K562 (cell line): ENCODE measurements around the gene KLK3. TPM values are rescaled to one million over a fixed set of nuclear protein-coding genes. Genes with fewer than 3 reads are reported as not detected.

Source experiments
- CBX1 ChIP-seq: sonication (generic); IDR thresholded peaks from 2 replicates; pipeline ENCODE4 v1.6.1; 2016; ENCODE audit warnings: antibody characterized with exemption, low read depth, mild to moderate bottlenecking
- DACH1 ChIP-seq: fragments of 450-650 bp; IDR thresholded peaks from 2 replicates; pipeline ENCODE4 v1.6.1; 2018; ENCODE audit not compliant: partially characterized antibody
- EWSR1 ChIP-seq: fragments of 450-650 bp; IDR thresholded peaks from 2 replicates; pipeline ENCODE4 v1.6.1; 2018; ENCODE audit warnings: borderline replicate concordance, mild to moderate bottlenecking, low read depth, moderate library complexity; ENCODE audit not compliant: partially characterized antibody
- FOXJ2 ChIP-seq: fragments of 200-800 bp; sonication (Bioruptor generic); IDR thresholded peaks from 2 replicates; pipeline ENCODE4 v1.6.1; 2016; ENCODE audit warnings: missing genetic modification characterization, missing compliant biosample characterization
- FOXK1 ChIP-seq: sonication (generic); formaldehyde crosslinking; IDR thresholded peaks from 2 replicates; pipeline ENCODE4 v1.8.0; 2022; ENCODE audit warnings: missing genetic modification reagents, mild to moderate bottlenecking, borderline replicate concordance
- GATAD2B ChIP-seq: fragments of 450-650 bp; IDR thresholded peaks from 2 replicates; pipeline ENCODE4 v1.6.1; 2017; ENCODE audit warnings: mild to moderate bottlenecking, borderline replicate concordance
- HOXB6 ChIP-seq: fragments of 250-450 bp; sonication (Bioruptor Pico); IDR thresholded peaks from 2 replicates; pipeline ENCODE4 v1.5.1; 2022; ENCODE audit warnings: mild to moderate bottlenecking, borderline replicate concordance
- KDM2B ChIP-seq: fragments of 250-450 bp; sonication (Bioruptor Pico); IDR thresholded peaks from 2 replicates; pipeline ENCODE4 v1.8.0; 2021; ENCODE audit warnings: mild to moderate bottlenecking, moderate library complexity
- KLF6 ChIP-seq: fragments of 250-450 bp; sonication (Bioruptor Pico); IDR thresholded peaks from 2 replicates; pipeline ENCODE4 v1.4.0; 2020; ENCODE audit warnings: mild to moderate bottlenecking, moderate library complexity, borderline replicate concordance
- MAFK ChIP-seq: IDR thresholded peaks from 2 replicates; pipeline ENCODE4 v1.6.1; 2011; ENCODE audit warnings: low read length, improper control_type of control experiment
- MBD2 ChIP-seq: sonication (generic); IDR thresholded peaks from 2 replicates; pipeline ENCODE4 v1.6.1; 2016; ENCODE audit warnings: low read depth, borderline replicate concordance
- MED1 ChIP-seq: sonication (generic); formaldehyde crosslinking; IDR thresholded peaks from 2 replicates; pipeline ENCODE4 v1.8.1; 2023; ENCODE audit warnings: missing genetic modification reagents, borderline replicate concordance
- NCOA1 ChIP-seq: fragments of 450-650 bp; IDR thresholded peaks from 2 replicates; pipeline ENCODE4 v1.6.1; 2016; ENCODE audit warnings: low read depth
- NFE2 ChIP-seq: IDR thresholded peaks from 2 replicates; pipeline ENCODE4 v1.6.1; 2014; ENCODE audit warnings: antibody characterized with exemption, low read depth
- POLR2AphosphoS2 ChIP-seq: IDR thresholded peaks from 2 replicates; pipeline ENCODE4 v1.6.1; 2012; ENCODE audit warnings: low read length, improper control_type of control experiment
- POLR2H ChIP-seq: IDR thresholded peaks from 2 replicates; pipeline ENCODE4 v1.6.1; 2016; ENCODE audit warnings: missing genetic modification characterization, low read depth, mild to moderate bottlenecking, control low read depth, missing compliant biosample characterization, moderate library complexity
- PREB ChIP-seq: sonication (generic); formaldehyde crosslinking; IDR thresholded peaks from 2 replicates; pipeline ENCODE4 v1.8.1; 2023; ENCODE audit warnings: mild to moderate bottlenecking, missing genetic modification reagents
- RNF2 ChIP-seq: sonication (generic); IDR thresholded peaks from 2 replicates; pipeline ENCODE4 v1.6.1; 2016
- SMC3 ChIP-seq: conservative IDR thresholded peaks from 2 replicates; pipeline ENCODE4 v1.6.1; 2011; ENCODE audit warnings: low read depth, low read length, improper control_type of control experiment; ENCODE audit not compliant: insufficient read depth
- SUPT5H ChIP-seq: fragments of 450-650 bp; IDR thresholded peaks from 2 replicates; pipeline ENCODE4 v1.6.1; 2016
- TGIF2 ChIP-seq: sonication (generic); formaldehyde crosslinking; IDR thresholded peaks from 2 replicates; pipeline ENCODE4 v1.8.1; 2022; ENCODE audit warnings: mild to moderate bottlenecking, missing genetic modification reagents, moderate library complexity
- VEZF1 ChIP-seq: fragments of 200-800 bp; sonication (Bioruptor generic); IDR thresholded peaks from 2 replicates; pipeline ENCODE4 v1.6.1; 2017; ENCODE audit warnings: missing genetic modification characterization, missing compliant biosample characterization
- ZNF551 ChIP-seq: fragments of 250-450 bp; sonication (Bioruptor Pico); IDR thresholded peaks from 2 replicates; pipeline ENCODE4 v1.5.0; 2021; ENCODE audit warnings: mild to moderate bottlenecking, moderate library complexity
- ZNF76 ChIP-seq: fragments of 250-450 bp; sonication (Bioruptor Pico); IDR thresholded peaks from 2 replicates; pipeline ENCODE4 v1.4.0; 2020; ENCODE audit warnings: mild to moderate bottlenecking, moderate library complexity, borderline replicate concordance
- polyA plus RNA-seq, 8 experiments: library from polyadenylated mRNA; depleted of rRNA in 4 of 8; stranded (reverse) in 5 of 8; unstranded in 3 of 8; fragments of >200 nt; fragmentation: Nextera tagmentation in 2 of 8; fragmentation: Illumina TruSeq in 1 of 8; extraction: Ambion mirVana in 2 of 8; extraction: Trizol in 1 of 8; gene quantifications; 2 replicates each; pipeline versions ENCODE4 v1.2.1 to v1.2.3, GENCODE V29; 2011 to 2014; ENCODE audit warnings: inconsistent platforms in 1 of 8, missing spikeins in 1 of 8
- total RNA-seq, 7 experiments: library from RNA; depleted of rRNA in 6 of 7; stranded (reverse); fragments of >200 nt in 6 of 7; fragmentation: Illumina TruSeq in 2 of 7; extraction: Trizol in 2 of 7; gene quantifications; 2 replicates each; pipeline versions ENCODE4 v1.2.1 to v1.2.3, GENCODE V29; 2011 to 2021; ENCODE audit warnings: low replicate concordance in 1 of 7
- TF ChIP-seq, protein P1 (sequence below): sonication (generic); formaldehyde crosslinking; IDR thresholded peaks from 2 replicates; pipeline ENCODE4 v1.5.0; 2020; ENCODE audit warnings: missing genetic modification reagents
- TF ChIP-seq, protein P2 (sequence below): sonication (generic); formaldehyde crosslinking; IDR thresholded peaks from 2 replicates; pipeline ENCODE4 v1.4.0; 2020; ENCODE audit warnings: mild to moderate bottlenecking, missing genetic modification reagents

KLK3 gene
- total and polyA plus RNA-seq, 9 of the 15 experiments (the other 6 are each of a cell fraction or from before 2014, with no cell fraction given): not detected

DNA sequence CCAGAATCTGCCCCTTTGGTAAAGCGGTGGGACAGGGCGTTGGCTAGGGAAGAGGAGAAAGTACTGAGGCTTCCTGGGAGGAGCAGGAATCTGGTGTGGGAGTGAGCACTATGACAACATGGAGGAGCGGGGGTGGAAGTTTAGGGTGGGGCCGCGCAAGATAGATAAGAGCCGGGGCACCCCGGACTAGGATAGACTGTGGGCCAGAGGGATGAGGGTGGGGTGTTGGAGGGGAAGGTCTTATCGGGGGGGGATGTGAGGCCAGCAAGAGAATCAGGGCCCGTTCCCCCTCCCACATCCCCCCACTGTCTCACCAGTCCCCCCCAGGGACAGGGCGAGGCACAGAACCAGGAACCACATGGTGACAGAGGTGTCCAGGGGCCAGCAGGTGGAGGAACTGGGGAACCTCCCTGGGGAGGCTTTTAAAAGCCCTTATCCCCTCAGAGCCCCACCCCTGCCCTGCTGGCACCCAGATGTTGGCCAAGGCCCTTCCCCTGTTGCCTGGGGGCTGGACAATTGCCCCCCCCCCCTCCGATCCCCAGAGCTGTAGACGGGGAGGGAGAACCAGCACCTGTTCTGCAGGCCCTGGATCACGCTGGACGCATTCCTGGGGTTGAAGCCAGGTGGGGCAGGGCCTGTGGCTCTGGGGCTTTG lies 31.2 kb upstream of the KLK3 start, which contains the start of gene KLK1 (continued):
- TF ChIP-seq HOXB6 (CRISPR knock-in tag) (no peak), SUPT5H (no peak), ZNF76 (CRISPR knock-in tag) (no peak), KDM2B (CRISPR knock-in tag) (no peak), FOXJ2 (tag) (no peak), MAFK (no peak), MED1 (CRISPR knock-in tag) (no peak), POLR2H (tag) (no peak), NCOA1 (peak; percentile 56; the same call in 1 of the 2 replicates), PREB (no peak), KLF6 (no peak; the same call in 1 of the 2 replicates), NFE2 (no peak), MBD2 (no peak), EWSR1 (no peak), FOXK1 (CRISPR knock-in tag) (no peak), POLR2AphosphoS2 (no peak), SMC3 (no peak), CBX1 (no peak), TGIF2 (CRISPR knock-in tag) (no peak), ZNF551 (no peak), RNF2 (0 out of 2 replicates have a peak, but pooled peaks have one; percentile 34), DACH1 (no peak), GATAD2B (no peak), VEZF1 (peak; percentile 91)
- TF ChIP-seq, protein P1, sequence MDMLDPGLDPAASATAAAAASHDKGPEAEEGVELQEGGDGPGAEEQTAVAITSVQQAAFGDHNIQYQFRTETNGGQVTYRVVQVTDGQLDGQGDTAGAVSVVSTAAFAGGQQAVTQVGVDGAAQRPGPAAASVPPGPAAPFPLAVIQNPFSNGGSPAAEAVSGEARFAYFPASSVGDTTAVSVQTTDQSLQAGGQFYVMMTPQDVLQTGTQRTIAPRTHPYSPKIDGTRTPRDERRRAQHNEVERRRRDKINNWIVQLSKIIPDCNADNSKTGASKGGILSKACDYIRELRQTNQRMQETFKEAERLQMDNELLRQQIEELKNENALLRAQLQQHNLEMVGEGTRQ (CRISPR knock-in tag): no peak
- TF ChIP-seq, protein P2, sequence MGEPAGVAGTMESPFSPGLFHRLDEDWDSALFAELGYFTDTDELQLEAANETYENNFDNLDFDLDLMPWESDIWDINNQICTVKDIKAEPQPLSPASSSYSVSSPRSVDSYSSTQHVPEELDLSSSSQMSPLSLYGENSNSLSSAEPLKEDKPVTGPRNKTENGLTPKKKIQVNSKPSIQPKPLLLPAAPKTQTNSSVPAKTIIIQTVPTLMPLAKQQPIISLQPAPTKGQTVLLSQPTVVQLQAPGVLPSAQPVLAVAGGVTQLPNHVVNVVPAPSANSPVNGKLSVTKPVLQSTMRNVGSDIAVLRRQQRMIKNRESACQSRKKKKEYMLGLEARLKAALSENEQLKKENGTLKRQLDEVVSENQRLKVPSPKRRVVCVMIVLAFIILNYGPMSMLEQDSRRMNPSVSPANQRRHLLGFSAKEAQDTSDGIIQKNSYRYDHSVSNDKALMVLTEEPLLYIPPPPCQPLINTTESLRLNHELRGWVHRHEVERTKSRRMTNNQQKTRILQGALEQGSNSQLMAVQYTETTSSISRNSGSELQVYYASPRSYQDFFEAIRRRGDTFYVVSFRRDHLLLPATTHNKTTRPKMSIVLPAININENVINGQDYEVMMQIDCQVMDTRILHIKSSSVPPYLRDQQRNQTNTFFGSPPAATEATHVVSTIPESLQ: no peak
